Bronchial epithelial cell (primary cell): ENCODE results near the gene NCKAP5L. TPM values are rescaled to one million over a fixed set of nuclear protein-coding genes. Genes with fewer than 3 reads are reported as not detected.

ENCODE experiments used
- DNase-seq: peaks from one replicate; pipeline ENCODE4 v3.0.0-alpha.2; 2010; ENCODE audit warnings: low read depth
- FAIRE-seq: peaks from 2 replicates; lab custom pipeline; 2011; peaks lifted over from hg19 to GRCh38; lab: Jason Lieb, UNC
- H3K27me3 ChIP-seq: 2 replicates; pipeline ENCODE4 v1.5.1; 2011; ENCODE audit warnings: low read length; ENCODE audit not compliant: control insufficient read depth, insufficient read depth
- H3K36me3 ChIP-seq: 2 replicates; pipeline ENCODE4 v1.5.1; 2011; ENCODE audit warnings: low read length; ENCODE audit not compliant: control insufficient read depth, insufficient read depth
- H3K4me3 ChIP-seq: 2 replicates; pipeline ENCODE4 v1.5.1; 2011; ENCODE audit warnings: mild to moderate bottlenecking, low read depth, low read length, control low read depth
- total RNA-seq: library from RNA; depleted of rRNA; stranded (reverse); fragments of >200 nt; gene quantifications from 2 replicates; pipeline ENCODE4 v1.2.1, GENCODE V29; 2014
- TF ChIP-seq, protein P1 (sequence below): IDR thresholded peaks from 2 replicates; pipeline ENCODE4 v1.5.1; 2011; ENCODE audit warnings: mild to moderate bottlenecking, moderate library complexity, low read length, control low read depth, inconsistent platforms; ENCODE audit not compliant: insufficient read depth, severe bottlenecking

NCKAP5L gene
- total RNA-seq, 1 donor from 2014 or later = 3.7 TPM

DNA sequence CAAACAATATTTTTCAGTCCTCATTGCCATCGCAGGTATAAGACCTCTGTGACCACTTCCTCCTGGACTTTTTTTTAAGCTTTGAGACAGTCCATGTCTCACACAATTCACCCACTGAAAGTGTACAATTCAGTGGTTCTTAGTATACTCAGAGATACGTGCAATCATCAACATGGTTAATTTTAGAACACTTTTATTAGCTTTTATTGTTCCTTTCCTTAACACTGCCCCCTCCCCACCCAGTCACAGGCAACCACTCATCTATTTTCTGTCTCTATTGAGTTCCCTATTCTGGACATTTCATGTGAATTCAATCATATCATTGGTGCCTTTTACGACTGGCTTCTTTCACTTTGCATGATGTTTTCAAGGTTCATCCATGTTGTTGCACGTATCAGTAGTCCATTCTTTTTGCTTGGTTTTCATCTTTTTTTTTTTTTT is 16.2 kb downstream of the NCKAP5L start:
- Histone ChIP-seq H3K36me3 (no peaks in the 10 kb centered on the region), H3K4me3 (no peak overlapping the region), H3K27me3 (peaks cover 1% of the 10 kb centered on the region)
- no peak for FAIRE-seq
- TF ChIP-seq, protein P1, sequence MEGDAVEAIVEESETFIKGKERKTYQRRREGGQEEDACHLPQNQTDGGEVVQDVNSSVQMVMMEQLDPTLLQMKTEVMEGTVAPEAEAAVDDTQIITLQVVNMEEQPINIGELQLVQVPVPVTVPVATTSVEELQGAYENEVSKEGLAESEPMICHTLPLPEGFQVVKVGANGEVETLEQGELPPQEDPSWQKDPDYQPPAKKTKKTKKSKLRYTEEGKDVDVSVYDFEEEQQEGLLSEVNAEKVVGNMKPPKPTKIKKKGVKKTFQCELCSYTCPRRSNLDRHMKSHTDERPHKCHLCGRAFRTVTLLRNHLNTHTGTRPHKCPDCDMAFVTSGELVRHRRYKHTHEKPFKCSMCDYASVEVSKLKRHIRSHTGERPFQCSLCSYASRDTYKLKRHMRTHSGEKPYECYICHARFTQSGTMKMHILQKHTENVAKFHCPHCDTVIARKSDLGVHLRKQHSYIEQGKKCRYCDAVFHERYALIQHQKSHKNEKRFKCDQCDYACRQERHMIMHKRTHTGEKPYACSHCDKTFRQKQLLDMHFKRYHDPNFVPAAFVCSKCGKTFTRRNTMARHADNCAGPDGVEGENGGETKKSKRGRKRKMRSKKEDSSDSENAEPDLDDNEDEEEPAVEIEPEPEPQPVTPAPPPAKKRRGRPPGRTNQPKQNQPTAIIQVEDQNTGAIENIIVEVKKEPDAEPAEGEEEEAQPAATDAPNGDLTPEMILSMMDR = no peak
- no peak for DNase-seq

DNA sequence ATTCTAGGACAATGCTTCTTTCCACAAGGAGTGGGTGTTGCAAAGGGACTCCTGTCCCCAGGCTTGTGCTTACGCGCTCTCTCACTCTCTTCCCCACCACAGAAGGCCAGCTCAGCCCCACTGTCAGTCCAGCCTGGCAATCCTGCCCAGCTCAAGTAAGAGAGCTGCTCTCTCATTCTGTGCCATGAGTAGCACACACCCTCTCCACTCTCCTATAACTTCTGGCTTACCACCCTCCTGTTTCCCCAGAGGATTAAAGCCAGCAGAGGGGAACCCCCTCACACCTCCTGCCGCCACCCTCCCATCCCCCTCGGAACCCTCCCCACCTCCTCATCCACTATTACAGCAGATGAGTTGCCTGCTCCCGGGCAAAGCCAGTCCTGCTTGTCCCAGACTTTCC is 17.1 kb downstream of the NCKAP5L start:
- H3K36me3 ChIP-seq = no peaks in the 10 kb centered on the region
- H3K27me3 ChIP-seq = peaks cover 1% of the 10 kb centered on the region
- TF ChIP-seq, protein P1 = no peak
- FAIRE-seq (no peak), DNase-seq (no peak)
- no peak overlapping the region for H3K4me3 ChIP-seq

DNA sequence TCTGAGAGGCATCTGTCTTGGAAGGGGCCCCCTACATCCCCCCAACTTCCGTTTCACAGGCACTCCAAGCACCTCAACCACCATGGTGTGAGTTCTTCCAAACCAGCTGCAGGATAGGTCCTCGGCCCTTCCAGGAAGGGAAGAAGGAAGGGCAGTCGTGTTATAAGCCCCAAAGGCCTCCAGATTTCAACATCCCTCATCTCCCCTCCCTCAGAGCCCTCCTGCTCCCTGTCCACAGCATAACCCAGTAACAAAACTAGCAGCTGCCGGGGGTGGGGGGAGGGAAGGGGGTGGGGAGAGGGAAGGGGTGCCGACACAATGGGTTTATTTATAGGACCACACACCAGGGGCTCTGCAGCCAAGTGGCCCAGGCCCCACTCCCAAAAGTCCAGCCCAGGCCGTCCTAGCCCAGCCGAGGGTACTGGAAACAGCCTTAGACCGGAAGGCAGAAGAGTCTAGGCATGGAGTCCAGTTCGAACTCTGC is 18.3 kb downstream of the NCKAP5L start:
- Histone ChIP-seq H3K4me3 (no peak overlapping the region), H3K27me3 (peaks cover 1% of the 10 kb centered on the region), H3K36me3 (peaks cover 2% of the 10 kb centered on the region)
- FAIRE-seq (no peak), DNase-seq (no peak)
- TF ChIP-seq, protein P1 = no peak

DNA sequence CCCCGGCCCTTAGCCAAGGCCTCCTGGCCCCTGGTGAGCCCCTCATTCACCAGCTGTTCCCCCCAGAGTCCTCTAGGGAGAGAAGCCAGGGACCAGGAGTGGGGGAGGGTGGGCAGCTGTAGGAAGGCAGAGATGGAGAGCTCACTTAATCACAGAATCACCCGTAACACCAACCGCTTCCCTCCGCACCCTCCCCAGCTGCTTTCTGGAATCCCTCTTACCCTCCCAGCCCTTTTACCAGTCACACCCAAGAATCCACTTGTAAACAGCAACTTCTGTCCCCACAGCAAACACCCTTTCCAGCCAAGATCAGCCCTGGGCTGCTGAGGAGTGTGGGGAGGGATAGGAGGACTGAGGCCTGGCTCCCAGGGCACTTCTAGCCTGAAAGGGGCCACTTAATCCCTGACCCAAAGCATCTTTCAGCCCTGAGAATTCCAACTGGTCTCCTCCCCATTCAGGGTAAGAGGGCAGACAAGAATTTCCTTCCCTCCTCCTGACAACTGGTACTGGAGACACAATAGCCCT is 18.8 kb downstream of the NCKAP5L start:
- FAIRE-seq (no peak), DNase-seq (no peak)
- TF ChIP-seq, protein P1 = no peak
- Histone ChIP-seq H3K27me3 (peaks cover 1% of the 10 kb centered on the region), H3K36me3 (peaks cover 5% of the 10 kb centered on the region), H3K4me3 (no peak overlapping the region)

DNA sequence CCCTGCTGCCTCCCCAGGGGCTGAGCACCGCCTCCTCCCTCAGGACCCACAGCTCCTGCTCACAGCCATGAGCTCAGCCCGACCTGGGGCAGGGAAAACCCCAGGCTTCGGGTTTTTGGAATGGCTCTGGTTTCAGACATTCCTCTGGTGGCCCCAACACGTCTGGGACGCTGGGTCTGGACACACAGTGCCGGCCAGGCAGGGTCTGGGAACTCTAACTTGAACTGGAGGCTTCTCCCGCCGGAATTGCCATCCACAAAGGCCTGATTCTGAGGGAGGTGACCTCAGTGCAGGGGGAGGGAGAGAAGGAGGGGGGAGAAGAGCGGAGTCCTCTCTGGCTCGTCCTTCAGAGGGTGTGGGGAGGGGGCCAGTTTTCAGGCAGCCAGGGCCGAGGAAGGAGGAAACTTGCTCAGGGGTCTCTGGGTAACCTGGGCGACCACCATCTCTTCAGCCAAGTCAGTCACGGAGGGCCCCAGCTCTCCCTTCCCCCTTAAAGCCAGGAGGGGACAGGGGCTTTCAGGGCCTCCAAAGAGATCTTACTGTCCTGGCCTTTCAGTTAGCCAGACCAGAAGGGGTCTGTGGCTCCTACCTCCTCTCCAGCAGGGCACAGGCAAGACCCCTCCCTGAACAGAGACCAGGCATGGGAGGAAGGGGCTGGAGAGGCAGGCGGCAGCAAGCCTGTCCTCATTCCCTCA is 19.4 kb downstream of the NCKAP5L start:
- no peak overlapping the region for H3K4me3 ChIP-seq
- H3K27me3 ChIP-seq = peaks cover 1% of the 10 kb centered on the region
- H3K36me3 ChIP-seq = peaks cover 5% of the 10 kb centered on the region
- FAIRE-seq = no peak
- TF ChIP-seq, protein P1 = no peak
- DNase-seq = no peak
